ENCODE results near the gene TCP11L2. TPM values are rescaled to one million over a fixed set of nuclear protein-coding genes. Genes with fewer than 3 reads are reported as not detected.

TCP11L2 gene
- total RNA-seq, 1 donor from 2014 or later: 7.8 TPM

DNA sequence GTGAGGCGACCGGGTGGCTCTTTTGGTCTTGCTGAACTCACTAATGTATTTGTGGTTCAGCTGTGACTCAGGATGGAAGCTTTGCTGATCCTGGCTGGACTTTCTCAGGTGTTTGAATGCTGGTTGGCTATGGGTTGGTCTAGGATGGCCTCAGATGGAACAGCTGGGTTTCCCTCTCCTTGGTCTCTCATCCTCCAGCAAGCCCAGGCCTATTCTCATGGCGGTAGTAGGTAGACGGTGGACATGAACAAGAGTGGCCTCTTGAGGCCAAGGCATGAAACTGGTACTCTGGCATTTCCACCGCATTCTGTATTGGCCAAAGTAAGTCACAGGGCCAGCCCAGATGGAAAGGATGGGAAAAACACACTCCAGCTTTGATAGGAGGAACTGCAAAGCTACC is 43.2 kb downstream of the TCP11L2 start:
- Histone ChIP-seq H3K4me1 (no peaks in the 10 kb centered on the region), H2AFZ (replicated peaks) (no peak overlapping the region), H3K36me3 (no peaks in the 10 kb centered on the region), H3K27ac (no peak overlapping the region), H3F3A (ENCODE audit: low read depth) (no peaks in the 10 kb centered on the region), H3K27me3 (no peaks in the 10 kb centered on the region), H4K20me1 (ENCODE audit: low read depth) (no peaks in the 10 kb centered on the region), H3K4me2 (no peak overlapping the region), H3K79me2 (ENCODE audit: low read depth) (no peaks in the 10 kb centered on the region), H3K9me3 (ENCODE audit: low read depth) (no peaks in the 10 kb centered on the region), H3K9ac (no peak overlapping the region), H3K4me3 (no peak overlapping the region)
- no peaks in the 10 kb centered on the region for H3K27me3 Mint-ChIP-seq (ENCODE audit: insufficient read depth, low read depth)
- DNase-seq (ENCODE audit: low spot score): peak; percentile 72
- TF ChIP-seq EZH2phosphoT487 (IDR thresholded peaks at IDR 0.05): no peak
- TF ChIP-seq, protein P1, sequence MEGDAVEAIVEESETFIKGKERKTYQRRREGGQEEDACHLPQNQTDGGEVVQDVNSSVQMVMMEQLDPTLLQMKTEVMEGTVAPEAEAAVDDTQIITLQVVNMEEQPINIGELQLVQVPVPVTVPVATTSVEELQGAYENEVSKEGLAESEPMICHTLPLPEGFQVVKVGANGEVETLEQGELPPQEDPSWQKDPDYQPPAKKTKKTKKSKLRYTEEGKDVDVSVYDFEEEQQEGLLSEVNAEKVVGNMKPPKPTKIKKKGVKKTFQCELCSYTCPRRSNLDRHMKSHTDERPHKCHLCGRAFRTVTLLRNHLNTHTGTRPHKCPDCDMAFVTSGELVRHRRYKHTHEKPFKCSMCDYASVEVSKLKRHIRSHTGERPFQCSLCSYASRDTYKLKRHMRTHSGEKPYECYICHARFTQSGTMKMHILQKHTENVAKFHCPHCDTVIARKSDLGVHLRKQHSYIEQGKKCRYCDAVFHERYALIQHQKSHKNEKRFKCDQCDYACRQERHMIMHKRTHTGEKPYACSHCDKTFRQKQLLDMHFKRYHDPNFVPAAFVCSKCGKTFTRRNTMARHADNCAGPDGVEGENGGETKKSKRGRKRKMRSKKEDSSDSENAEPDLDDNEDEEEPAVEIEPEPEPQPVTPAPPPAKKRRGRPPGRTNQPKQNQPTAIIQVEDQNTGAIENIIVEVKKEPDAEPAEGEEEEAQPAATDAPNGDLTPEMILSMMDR (IDR thresholded peaks at IDR 0.05): peak; percentile 61
- H3K36me3 Mint-ChIP-seq: peaks cover 1% of the 10 kb centered on the region
- H3K9me3 Mint-ChIP-seq: no peaks in the 10 kb centered on the region
- H3K27ac Mint-ChIP-seq: no peak overlapping the region
- H3K4me1 Mint-ChIP-seq: peaks cover 23% of the 10 kb centered on the region
- no peak overlapping the region for H3K4me3 Mint-ChIP-seq

DNA sequence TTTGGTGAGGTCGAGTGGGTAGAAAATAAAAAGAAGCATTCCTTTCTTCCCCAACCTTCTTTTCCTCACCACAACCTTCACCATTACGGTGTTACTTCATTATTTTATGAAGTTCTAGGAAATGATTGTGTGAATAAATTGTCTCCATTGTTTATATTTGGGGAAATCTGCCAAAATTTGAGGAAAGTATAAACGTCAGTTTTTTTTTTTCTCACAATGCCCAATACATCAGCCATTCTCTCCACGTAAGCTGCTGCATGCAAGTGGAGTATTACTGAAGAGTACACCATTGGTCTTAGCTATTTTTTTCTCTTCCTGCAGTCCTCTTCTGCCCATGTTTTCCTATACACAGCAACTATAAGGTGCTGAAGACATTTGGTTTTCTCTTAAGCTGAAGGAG is 45.9 kb downstream of the TCP11L2 start:
- no peaks in the 10 kb centered on the region for H3K27me3 ChIP-seq
- H3K79me2 ChIP-seq (ENCODE audit: low read depth): no peaks in the 10 kb centered on the region
- no peak overlapping the region for H2AFZ ChIP-seq (replicated peaks)
- no peaks in the 10 kb centered on the region for H3K9me3 ChIP-seq (ENCODE audit: low read depth)
- Mint-ChIP-seq H3K9me3 (no peaks in the 10 kb centered on the region), H3K27ac (no peak overlapping the region), H3K27me3 (ENCODE audit: insufficient read depth, low read depth) (no peaks in the 10 kb centered on the region), H3K36me3 (peaks cover 1% of the 10 kb centered on the region), H3K4me3 (no peak overlapping the region), H3K4me1 (peaks cover 5% of the 10 kb centered on the region)
- H4K20me1 ChIP-seq (ENCODE audit: low read depth): no peaks in the 10 kb centered on the region
- no peak overlapping the region for H3K9ac ChIP-seq
- H3K4me1 ChIP-seq: no peaks in the 10 kb centered on the region
- no peak overlapping the region for H3K4me3 ChIP-seq
- TF ChIP-seq EZH2phosphoT487 (IDR thresholded peaks at IDR 0.05) (no peak), EZH2 (IDR thresholded peaks at IDR 0.05) (no peak)
- TF ChIP-seq, protein P1 (IDR thresholded peaks at IDR 0.05): no peak
- H3K4me2 ChIP-seq: no peak overlapping the region
- no peaks in the 10 kb centered on the region for H3F3A ChIP-seq (ENCODE audit: low read depth)
- H3K36me3 ChIP-seq: no peaks in the 10 kb centered on the region
- no peak overlapping the region for H3K27ac ChIP-seq
- DNase-seq (ENCODE audit: low spot score): no peak

DNA sequence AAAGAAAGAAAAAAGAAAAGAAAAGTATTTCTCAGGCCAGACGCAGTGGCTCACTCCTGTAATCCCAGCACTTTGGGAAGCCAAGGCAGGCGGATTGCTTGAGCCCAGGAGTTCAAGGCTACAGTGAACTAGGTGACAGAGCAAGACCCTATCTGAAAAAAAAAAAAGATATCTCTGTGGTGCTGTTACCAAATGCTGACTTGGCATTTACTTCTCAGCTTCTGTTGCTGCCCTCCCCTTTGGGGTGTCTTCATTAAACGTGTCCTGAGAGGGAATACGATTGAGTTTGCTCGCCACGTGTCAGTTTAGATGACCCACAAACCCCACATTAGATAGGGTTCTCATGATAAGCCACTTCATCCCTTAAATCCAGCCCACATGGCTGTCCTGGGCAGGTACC is 50.6 kb downstream of the TCP11L2 start:
- H3K4me1 ChIP-seq: no peaks in the 10 kb centered on the region
- no peak overlapping the region for H3K4me2 ChIP-seq
- Mint-ChIP-seq H3K27ac (no peak overlapping the region), H3K27me3 (ENCODE audit: insufficient read depth, low read depth) (peaks cover 5% of the 10 kb centered on the region), H3K9me3 (no peaks in the 10 kb centered on the region), H3K4me1 (peaks cover 12% of the 10 kb centered on the region), H3K4me3 (no peak overlapping the region), H3K36me3 (peaks cover 1% of the 10 kb centered on the region)
- no peak overlapping the region for H2AFZ ChIP-seq (replicated peaks)
- H3K27me3 ChIP-seq: no peaks in the 10 kb centered on the region
- no peak overlapping the region for H3K9ac ChIP-seq
- no peak for DNase-seq (ENCODE audit: low spot score)
- H3K27ac ChIP-seq: no peak overlapping the region
- H3K9me3 ChIP-seq (ENCODE audit: low read depth): no peaks in the 10 kb centered on the region
- H3K36me3 ChIP-seq: no peaks in the 10 kb centered on the region
- TF ChIP-seq, protein P1 (IDR thresholded peaks at IDR 0.05): no peak
- H3F3A ChIP-seq (ENCODE audit: low read depth): no peaks in the 10 kb centered on the region
- no peaks in the 10 kb centered on the region for H4K20me1 ChIP-seq (ENCODE audit: low read depth)
- H3K79me2 ChIP-seq (ENCODE audit: low read depth): no peaks in the 10 kb centered on the region
- H3K4me3 ChIP-seq: no peak overlapping the region

All from neural progenitor cell (in vitro differentiated cells).